ENCODE data around the gene MEGF11. TPM values are rescaled to one million over a fixed set of nuclear protein-coding genes. Genes with fewer than 3 reads are reported as not detected.

The MEGF11 gene
- total and polyA plus RNA-seq, 2 donors (not counting 1 experiment from before 2014, with no cell fraction given), result under 0.01 TPM; not detected in 1

DNA sequence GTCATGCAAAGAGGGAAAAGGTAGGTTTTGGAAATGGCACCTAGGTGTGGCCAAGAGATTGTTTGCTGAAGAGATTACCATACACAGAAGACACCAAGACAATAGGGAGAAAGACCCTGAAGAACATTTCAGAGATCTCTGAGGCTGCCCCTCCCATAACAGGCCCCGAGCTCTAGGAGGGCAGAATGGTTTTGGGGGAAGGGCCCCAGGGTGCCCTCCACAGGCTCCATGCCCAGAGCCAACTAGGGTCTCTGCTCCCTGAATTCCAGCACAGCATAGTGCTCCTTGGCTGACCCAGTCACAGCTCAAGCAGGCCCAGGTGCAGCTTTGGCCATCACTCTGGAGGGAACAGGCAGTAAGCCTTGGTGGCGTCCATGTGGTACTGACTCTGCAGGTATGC is 220.4 kb downstream of the MEGF11 start:
- H4K20me1 ChIP-seq (ENCODE audit: control insufficient read depth, extremely low read depth, insufficient read depth, low read length), result no peaks in the 10 kb centered on the region
- H3K9me3 ChIP-seq (ENCODE audit: control insufficient read depth, insufficient read depth, low read depth, low read length), result no peaks in the 10 kb centered on the region
- no peak overlapping the region for H3K9ac ChIP-seq (ENCODE audit: insufficient read depth, low read length)
- no peaks in the 10 kb centered on the region for H3K79me2 ChIP-seq (ENCODE audit: control insufficient read depth, insufficient read depth, low read length)
- no peak overlapping the region for H3K4me3 ChIP-seq (replicated peaks in 1 of 4; ENCODE audit: control extremely low read depth in 1 of 4, insufficient read depth in 1 of 4, low read depth in 3 of 4, low read length in 4 of 4)
- H3K36me3 ChIP-seq (ENCODE audit: control insufficient read depth, insufficient read depth, low read length), result no peaks in the 10 kb centered on the region
- H3K4me2 ChIP-seq (ENCODE audit: extremely low read depth, insufficient read depth, low read length), result no peak overlapping the region
- H3K27ac ChIP-seq (ENCODE audit: insufficient read depth, low read length), result no peak overlapping the region
- no peaks in the 10 kb centered on the region for H3K4me1 ChIP-seq (ENCODE audit: control insufficient read depth, extremely low read depth, insufficient read depth, low read length)
- DNase-seq (ENCODE audit: low read depth in 2 of 2), result no peak
- TF ChIP-seq, protein P1, sequence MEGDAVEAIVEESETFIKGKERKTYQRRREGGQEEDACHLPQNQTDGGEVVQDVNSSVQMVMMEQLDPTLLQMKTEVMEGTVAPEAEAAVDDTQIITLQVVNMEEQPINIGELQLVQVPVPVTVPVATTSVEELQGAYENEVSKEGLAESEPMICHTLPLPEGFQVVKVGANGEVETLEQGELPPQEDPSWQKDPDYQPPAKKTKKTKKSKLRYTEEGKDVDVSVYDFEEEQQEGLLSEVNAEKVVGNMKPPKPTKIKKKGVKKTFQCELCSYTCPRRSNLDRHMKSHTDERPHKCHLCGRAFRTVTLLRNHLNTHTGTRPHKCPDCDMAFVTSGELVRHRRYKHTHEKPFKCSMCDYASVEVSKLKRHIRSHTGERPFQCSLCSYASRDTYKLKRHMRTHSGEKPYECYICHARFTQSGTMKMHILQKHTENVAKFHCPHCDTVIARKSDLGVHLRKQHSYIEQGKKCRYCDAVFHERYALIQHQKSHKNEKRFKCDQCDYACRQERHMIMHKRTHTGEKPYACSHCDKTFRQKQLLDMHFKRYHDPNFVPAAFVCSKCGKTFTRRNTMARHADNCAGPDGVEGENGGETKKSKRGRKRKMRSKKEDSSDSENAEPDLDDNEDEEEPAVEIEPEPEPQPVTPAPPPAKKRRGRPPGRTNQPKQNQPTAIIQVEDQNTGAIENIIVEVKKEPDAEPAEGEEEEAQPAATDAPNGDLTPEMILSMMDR (conservative IDR thresholded peaks at IDR 0.05 in 1 of 2, IDR thresholded peaks at IDR 0.05 in 1 of 2; ENCODE audit: low read depth in 1 of 2, low read length in 2 of 2), result no peak
- no peak for TF ChIP-seq EZH2 (IDR thresholded peaks at IDR 0.05; ENCODE audit: low read length, missing control alignments)
- peaks cover 10% of the 10 kb centered on the region for H3K27me3 ChIP-seq (ENCODE audit: control insufficient read depth, insufficient read depth, low read length)
- no peak overlapping the region for H2AFZ ChIP-seq (ENCODE audit: low read length)

DNA sequence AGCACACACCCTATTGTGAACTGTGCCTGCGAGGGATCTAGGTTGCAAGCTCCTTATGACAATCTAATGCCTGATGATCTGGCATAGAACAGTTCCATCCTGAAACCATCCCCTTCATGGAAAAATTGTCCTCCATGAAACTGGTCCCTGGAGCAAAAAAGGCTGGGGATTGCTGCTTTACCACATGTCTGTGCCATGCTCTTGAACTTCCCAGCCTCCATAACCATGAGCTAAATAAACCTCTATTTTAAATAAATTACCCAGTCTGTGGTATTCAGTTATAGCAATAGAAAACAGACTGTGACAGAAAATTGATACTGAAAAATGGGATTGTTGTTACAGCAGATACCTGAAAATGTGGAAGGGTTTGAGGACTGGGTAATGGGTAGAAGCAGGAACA is 221.5 kb downstream of the MEGF11 start:
- H3K4me3 ChIP-seq (replicated peaks in 1 of 4; ENCODE audit: control extremely low read depth in 1 of 4, insufficient read depth in 1 of 4, low read depth in 3 of 4, low read length in 4 of 4), result no peak overlapping the region
- no peak overlapping the region for H2AFZ ChIP-seq (ENCODE audit: low read length)
- H3K79me2 ChIP-seq (ENCODE audit: control insufficient read depth, insufficient read depth, low read length), result no peaks in the 10 kb centered on the region
- no peak overlapping the region for H3K27ac ChIP-seq (ENCODE audit: insufficient read depth, low read length)
- no peak overlapping the region for H3K4me2 ChIP-seq (ENCODE audit: extremely low read depth, insufficient read depth, low read length)
- no peaks in the 10 kb centered on the region for H3K4me1 ChIP-seq (ENCODE audit: control insufficient read depth, extremely low read depth, insufficient read depth, low read length)
- H4K20me1 ChIP-seq (ENCODE audit: control insufficient read depth, extremely low read depth, insufficient read depth, low read length), result no peaks in the 10 kb centered on the region
- TF ChIP-seq, protein P1 (conservative IDR thresholded peaks at IDR 0.05 in 1 of 2, IDR thresholded peaks at IDR 0.05 in 1 of 2; ENCODE audit: low read depth in 1 of 2, low read length in 2 of 2), result no peak
- no peak for TF ChIP-seq EZH2 (IDR thresholded peaks at IDR 0.05; ENCODE audit: low read length, missing control alignments)
- no peaks in the 10 kb centered on the region for H3K9me3 ChIP-seq (ENCODE audit: control insufficient read depth, insufficient read depth, low read depth, low read length)
- no peaks in the 10 kb centered on the region for H3K36me3 ChIP-seq (ENCODE audit: control insufficient read depth, insufficient read depth, low read length)
- peaks cover 7% of the 10 kb centered on the region for H3K27me3 ChIP-seq (ENCODE audit: control insufficient read depth, insufficient read depth, low read length)
- DNase-seq (ENCODE audit: low read depth in 2 of 2), result no peak
- H3K9ac ChIP-seq (ENCODE audit: insufficient read depth, low read length), result no peak overlapping the region

DNA sequence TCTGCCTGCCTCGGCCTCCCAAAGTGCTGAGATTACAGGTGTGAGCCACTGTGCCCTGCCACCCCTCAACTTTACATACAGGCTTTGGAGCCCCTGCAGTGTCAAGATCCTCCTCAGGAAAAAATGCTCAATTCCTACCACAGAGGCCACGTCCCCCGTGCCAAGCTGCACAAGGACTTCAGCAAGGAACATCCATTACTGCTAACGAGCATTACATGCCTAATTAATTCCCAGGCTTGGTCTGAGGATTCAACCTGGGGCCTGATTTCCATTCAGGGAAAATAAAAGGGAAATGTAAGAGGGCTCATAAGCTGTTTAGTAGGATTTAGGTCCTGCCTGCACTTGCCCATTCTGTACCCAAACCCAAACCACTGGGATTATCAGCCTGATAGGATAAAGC is 222.9 kb downstream of the MEGF11 start:
- Histone ChIP-seq H3K4me2 (ENCODE audit: extremely low read depth, insufficient read depth, low read length) (no peak overlapping the region), H2AFZ (ENCODE audit: low read length) (no peak overlapping the region), H3K9ac (ENCODE audit: insufficient read depth, low read length) (no peak overlapping the region), H3K79me2 (ENCODE audit: control insufficient read depth, insufficient read depth, low read length) (no peaks in the 10 kb centered on the region), H4K20me1 (ENCODE audit: control insufficient read depth, extremely low read depth, insufficient read depth, low read length) (no peaks in the 10 kb centered on the region), H3K4me1 (ENCODE audit: control insufficient read depth, extremely low read depth, insufficient read depth, low read length) (no peaks in the 10 kb centered on the region), H3K27ac (ENCODE audit: insufficient read depth, low read length) (no peak overlapping the region), H3K36me3 (ENCODE audit: control insufficient read depth, insufficient read depth, low read length) (no peaks in the 10 kb centered on the region), H3K9me3 (ENCODE audit: control insufficient read depth, insufficient read depth, low read depth, low read length) (no peaks in the 10 kb centered on the region), H3K27me3 (ENCODE audit: control insufficient read depth, insufficient read depth, low read length) (peaks cover 4% of the 10 kb centered on the region), H3K4me3 (replicated peaks in 1 of 4; ENCODE audit: control extremely low read depth in 1 of 4, insufficient read depth in 1 of 4, low read depth in 3 of 4, low read length in 4 of 4) (no peak overlapping the region)
- TF ChIP-seq, protein P1 (conservative IDR thresholded peaks at IDR 0.05 in 1 of 2, IDR thresholded peaks at IDR 0.05 in 1 of 2; ENCODE audit: low read depth in 1 of 2, low read length in 2 of 2), result no peak
- TF ChIP-seq EZH2 (IDR thresholded peaks at IDR 0.05; ENCODE audit: low read length, missing control alignments), result no peak
- no peak for DNase-seq (ENCODE audit: low read depth in 2 of 2)
